GM19455 (cell line): ENCODE data around the gene SSX2IP.

ENCODE experiments used
- ATAC-seq: cut with Tn5 transposase; IDR thresholded peaks from one replicate; pipeline ENCODE4 v1.9.1; 2021; ENCODE audit not compliant: unreplicated experiment

Gene SSX2IP

GRCh38 chr1:84711121-84711520, 20.9 kb upstream of the SSX2IP start:
- no peak for ATAC-seq

- ATAC-seq: no peak
Measured at GRCh38 chr1:84709131-84709530, 18.9 kb upstream of the SSX2IP start.

GRCh38 chr1:84708031-84708430, 17.8 kb upstream of the SSX2IP start:
- ATAC-seq: no peak

- no peak for ATAC-seq
Measured at GRCh38 chr1:84705513-84705912, 15.3 kb upstream of the SSX2IP start.

GRCh38 chr1:84704872-84705417, 14.7 kb upstream of the SSX2IP start:
- no peak for ATAC-seq

GRCh38 chr1:84703431-84703830, 13.2 kb upstream of the SSX2IP start:
- no peak for ATAC-seq

- ATAC-seq: no peak
Measured at GRCh38 chr1:84702143-84702542, 11.9 kb upstream of the SSX2IP start.

GRCh38 chr1:84701376-84701775, 11.1 kb upstream of the SSX2IP start:
- ATAC-seq: no peak

GRCh38 chr1:84700070-84700469, 9.8 kb upstream of the SSX2IP start:
- no peak for ATAC-seq

- ATAC-seq: no peak
Measured at GRCh38 chr1:84698151-84699110, 8.2 kb upstream of the SSX2IP start.

- ATAC-seq: no peak
Measured at GRCh38 chr1:84693785-84694184, 3.5 kb upstream of the SSX2IP start.

- ATAC-seq: no peak
Measured at GRCh38 chr1:84693005-84693404, 2.7 kb upstream of the SSX2IP start.

GRCh38 chr1:84692391-84692790, 2.1 kb upstream of the SSX2IP start:
- no peak for ATAC-seq

- ATAC-seq: no peak
Measured at GRCh38 chr1:84691122-84691783, 992 bp upstream of the SSX2IP start.

GRCh38 chr1:84689514-84690396, 506 bp downstream of the SSX2IP start:
- ATAC-seq: no peak

- ATAC-seq: no peak
Measured at GRCh38 chr1:84688463-84689061, 1.7 kb downstream of the SSX2IP start.

- no peak for ATAC-seq
Measured at GRCh38 chr1:84687714-84688462, 2.4 kb downstream of the SSX2IP start.

GRCh38 chr1:84686223-84686622, 4.0 kb downstream of the SSX2IP start:
- ATAC-seq: no peak

- no peak for ATAC-seq
Measured at GRCh38 chr1:84683508-84683907, 6.8 kb downstream of the SSX2IP start.

- ATAC-seq: no peak
Measured at GRCh38 chr1:84682047-84682446, 8.2 kb downstream of the SSX2IP start.
